Natural killer cell (primary cell): ENCODE results near the gene COL4A1. TPM values are rescaled to one million over a fixed set of nuclear protein-coding genes. Genes with fewer than 3 reads are reported as not detected.

ENCODE experiments used
- ATAC-seq, 3 donors: fragments of 150-1000 bp in 2 of 3; fragments of 200-7000 bp in 1 of 3; cut with Tn5 transposase; 1 replicate in 1 of 3; 2 replicates in 2 of 3; pipeline ENCODE4 v1.10.0; 2021; ENCODE audit warnings: mild to moderate bottlenecking in 2 of 3, moderate library complexity in 2 of 3
- DNase-seq, 2 donors: peaks; one replicate each; pipeline versions ENCODE4 v3.0.0 to v3.0.0-alpha.2; 2013 to 2021; ENCODE audit warnings: mixed read lengths in 1 of 2
- H3K27ac ChIP-seq: one replicate; pipeline ENCODE4 v1.5.1; 2013; ENCODE audit warnings: mild to moderate bottlenecking, low read length
- H3K27me3 ChIP-seq: one replicate; pipeline ENCODE4 v1.6.1; 2013; ENCODE audit warnings: low read length; ENCODE audit not compliant: control insufficient read depth, insufficient read depth
- H3K36me3 ChIP-seq: one replicate; pipeline ENCODE4 v1.6.1; 2013; ENCODE audit warnings: low read length; ENCODE audit not compliant: control insufficient read depth, insufficient read depth
- H3K4me1 ChIP-seq: one replicate; pipeline ENCODE4 v1.6.1; 2013; ENCODE audit warnings: low read length; ENCODE audit not compliant: control insufficient read depth, insufficient read depth
- H3K4me3 ChIP-seq: one replicate; pipeline ENCODE4 v1.5.1; 2013; ENCODE audit warnings: low read length
- H3K9me3 ChIP-seq: one replicate; pipeline ENCODE4 v1.6.1; 2013; ENCODE audit warnings: low read length; ENCODE audit not compliant: control insufficient read depth, insufficient read depth
- H3K27ac Mint-ChIP-seq, 2 donors: one replicate each; pipeline ENCODE4 v1.8.0; 2022; ENCODE audit warnings: mild to moderate bottlenecking in 2 of 2, mixed read lengths in 2 of 2, moderate library complexity in 1 of 2
- H3K27me3 Mint-ChIP-seq, 2 donors: one replicate each; pipeline ENCODE4 v1.8.0; 2022; ENCODE audit warnings: low read depth in 2 of 2, mixed read lengths in 2 of 2
- H3K36me3 Mint-ChIP-seq: one replicate; pipeline ENCODE4 v1.8.0; 2022; ENCODE audit warnings: mixed read lengths
- H3K4me1 Mint-ChIP-seq, 2 donors: one replicate each; pipeline ENCODE4 v1.8.0; 2022; ENCODE audit warnings: mixed read lengths in 2 of 2
- H3K4me3 Mint-ChIP-seq: one replicate; pipeline ENCODE4 v1.8.0; 2022; ENCODE audit warnings: mild to moderate bottlenecking, moderate library complexity, mixed read lengths
- H3K9me3 Mint-ChIP-seq, 2 donors: one replicate each; pipeline ENCODE4 v1.8.0; 2022; ENCODE audit warnings: mixed read lengths in 2 of 2
- WGBS: methylation state at CpG from one replicate; pipeline ENCODE4 v1.1.7; 2013; ENCODE audit warnings: missing lambda C conversion rate; ENCODE audit not compliant: insufficient coverage; 5-methylcytosine and 5-hydroxymethylcytosine counted together
- intact Hi-C: fragments of 100-400 bp; cut with micrococcal nuclease; formaldehyde crosslinking; loops from one replicate; pipeline ENCODE4 v1.14.2; 2022
- total RNA-seq, 4 donors: library from RNA; stranded (reverse); fragments of 120-200 nt in 1 of 4; gene quantifications; one replicate each; pipeline versions ENCODE4 v1.2.3 to v1.2.4, GENCODE V29; 2013 to 2022
- TF ChIP-seq, protein P1 (sequence below): fragments of 200-600 bp; IDR thresholded peaks from one replicate; pipeline ENCODE4 v1.8.0; 2022; ENCODE audit warnings: antibody characterized with exemption

Gene COL4A1
- total RNA-seq, 3 donors from 2014 or later (not counting 1 experiment from before 2014, with no cell fraction given): not detected

DNA sequence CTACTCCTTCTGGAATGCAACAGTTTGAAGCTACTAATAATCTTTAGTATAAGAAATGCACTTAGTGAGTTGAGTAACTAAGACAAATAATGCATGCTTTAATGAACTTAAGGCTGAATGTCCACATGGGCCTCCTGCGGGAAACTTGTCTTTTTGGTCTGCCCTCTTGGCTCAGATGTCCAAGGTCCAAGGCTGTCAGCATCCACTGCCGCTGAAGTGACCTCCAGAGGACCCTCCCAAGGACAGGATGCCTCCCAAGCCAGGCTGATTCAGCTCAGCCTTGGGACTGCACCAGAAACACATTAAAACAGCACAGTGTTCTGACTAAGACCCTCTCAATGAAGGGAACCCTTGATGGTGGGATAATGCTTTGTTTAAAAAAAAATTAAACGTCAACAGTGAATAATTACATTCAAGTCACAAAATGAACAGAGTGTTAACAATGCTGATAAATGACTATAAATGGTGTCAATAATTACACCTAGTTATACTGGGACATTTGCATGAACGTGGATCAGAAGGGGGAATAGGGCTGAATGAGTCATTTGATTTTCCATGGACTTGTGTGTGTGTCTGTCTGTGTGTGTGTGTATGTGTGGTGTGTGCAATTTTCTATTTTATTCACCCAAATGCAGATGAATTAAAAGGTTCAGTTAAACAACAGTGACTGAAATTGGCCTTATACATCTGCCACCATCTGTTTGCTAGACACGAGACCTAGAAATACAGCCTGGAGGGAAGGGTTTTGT lies 150.5 kb downstream of the COL4A1 start:
- 94% methylated on average over 4 of the region's 5 CpGs for WGBS
- H3K4me1 ChIP-seq: no peaks in the 10 kb centered on the region
- Mint-ChIP-seq H3K36me3 (no peaks in the 10 kb centered on the region), H3K4me1 (no peaks in the 10 kb centered on the region), H3K4me3 (no peak overlapping the region), H3K9me3 (no peaks in the 10 kb centered on the region), H3K27ac (no peak overlapping the region), H3K27me3 (peaks cover 5 to 6% of the 10 kb centered on the region in 2 donors)
- no peaks in the 10 kb centered on the region for H3K9me3 ChIP-seq
- no peak overlapping the region for H3K4me3 ChIP-seq
- H3K36me3 ChIP-seq: no peaks in the 10 kb centered on the region
- H3K27ac ChIP-seq: no peak overlapping the region
- no peak for DNase-seq
- intact Hi-C loops: no loop called here
- no peak for ATAC-seq
- no peaks in the 10 kb centered on the region for H3K27me3 ChIP-seq
- TF ChIP-seq, protein P1, sequence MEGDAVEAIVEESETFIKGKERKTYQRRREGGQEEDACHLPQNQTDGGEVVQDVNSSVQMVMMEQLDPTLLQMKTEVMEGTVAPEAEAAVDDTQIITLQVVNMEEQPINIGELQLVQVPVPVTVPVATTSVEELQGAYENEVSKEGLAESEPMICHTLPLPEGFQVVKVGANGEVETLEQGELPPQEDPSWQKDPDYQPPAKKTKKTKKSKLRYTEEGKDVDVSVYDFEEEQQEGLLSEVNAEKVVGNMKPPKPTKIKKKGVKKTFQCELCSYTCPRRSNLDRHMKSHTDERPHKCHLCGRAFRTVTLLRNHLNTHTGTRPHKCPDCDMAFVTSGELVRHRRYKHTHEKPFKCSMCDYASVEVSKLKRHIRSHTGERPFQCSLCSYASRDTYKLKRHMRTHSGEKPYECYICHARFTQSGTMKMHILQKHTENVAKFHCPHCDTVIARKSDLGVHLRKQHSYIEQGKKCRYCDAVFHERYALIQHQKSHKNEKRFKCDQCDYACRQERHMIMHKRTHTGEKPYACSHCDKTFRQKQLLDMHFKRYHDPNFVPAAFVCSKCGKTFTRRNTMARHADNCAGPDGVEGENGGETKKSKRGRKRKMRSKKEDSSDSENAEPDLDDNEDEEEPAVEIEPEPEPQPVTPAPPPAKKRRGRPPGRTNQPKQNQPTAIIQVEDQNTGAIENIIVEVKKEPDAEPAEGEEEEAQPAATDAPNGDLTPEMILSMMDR: no peak

DNA sequence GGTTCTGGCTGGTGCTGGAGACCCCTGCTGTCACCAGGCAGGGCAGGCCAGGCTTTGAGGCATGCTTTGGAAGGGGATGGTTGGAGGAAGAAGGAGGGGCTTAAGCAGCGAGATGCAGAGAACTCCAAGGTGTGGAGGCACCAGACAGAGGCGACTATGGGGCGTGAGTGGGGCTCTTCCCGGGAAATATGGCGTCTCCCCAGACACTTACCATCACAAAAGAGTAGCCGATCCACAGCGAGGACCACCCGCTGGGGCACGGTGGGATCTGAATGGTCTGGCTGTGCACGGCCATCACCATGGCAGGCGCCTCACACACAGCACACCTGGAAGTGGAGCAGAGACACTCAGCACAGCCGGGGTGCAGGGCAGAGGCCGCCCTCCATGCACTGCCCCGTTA lies 151.9 kb downstream of the COL4A1 start:
- peak overlapping the region in 1 of 2 donors; percentile 38 for H3K27ac Mint-ChIP-seq
- no peaks in the 10 kb centered on the region for H3K9me3 Mint-ChIP-seq
- TF ChIP-seq, protein P1: no peak
- intact Hi-C loops: no loop called here
- Histone ChIP-seq H3K36me3 (no peaks in the 10 kb centered on the region), H3K27me3 (no peaks in the 10 kb centered on the region), H3K9me3 (no peaks in the 10 kb centered on the region), H3K4me3 (no peak overlapping the region), H3K4me1 (no peaks in the 10 kb centered on the region), H3K27ac (no peak overlapping the region)
- no peak for ATAC-seq
- 95% methylated on average over 14 of the region's 14 CpGs for WGBS
- peaks cover 5 to 6% of the 10 kb centered on the region in 2 donors for H3K27me3 Mint-ChIP-seq
- H3K4me1 Mint-ChIP-seq: no peaks in the 10 kb centered on the region
- DNase-seq: no peak
- H3K4me3 Mint-ChIP-seq: no peak overlapping the region
- H3K36me3 Mint-ChIP-seq: no peaks in the 10 kb centered on the region

DNA sequence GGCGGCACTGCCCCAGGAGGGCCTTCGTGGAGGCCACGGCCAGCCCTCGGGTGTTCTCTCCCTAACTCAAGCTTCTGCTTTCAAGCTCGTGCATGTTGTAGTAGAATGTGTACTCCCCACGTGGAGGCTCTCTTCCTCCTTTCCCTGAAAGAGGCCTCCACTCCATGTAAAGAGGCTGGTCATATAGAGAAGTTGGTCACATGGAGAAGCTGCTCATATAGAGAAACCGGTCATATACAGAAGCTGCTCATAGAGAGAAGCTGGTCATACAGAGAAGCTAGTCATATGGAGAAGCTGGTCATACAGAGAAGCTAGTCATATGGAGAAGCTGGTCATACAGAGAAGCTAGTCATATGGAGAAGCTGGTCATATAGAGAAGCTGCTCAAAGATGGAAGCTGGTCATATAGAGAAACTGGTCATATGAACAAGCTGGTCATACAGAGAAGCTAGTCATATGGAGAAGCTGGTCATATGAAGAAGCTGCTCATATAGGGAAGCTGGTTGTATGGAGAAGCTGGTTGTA lies 152.5 kb downstream of the COL4A1 start:
- ATAC-seq (no peak), DNase-seq (no peak)
- TF ChIP-seq, protein P1: no peak
- 68% methylated on average over 7 of the region's 7 CpGs for WGBS
- Histone ChIP-seq H3K27me3 (no peaks in the 10 kb centered on the region), H3K9me3 (no peaks in the 10 kb centered on the region), H3K27ac (no peak overlapping the region), H3K36me3 (no peaks in the 10 kb centered on the region), H3K4me3 (no peak overlapping the region), H3K4me1 (no peaks in the 10 kb centered on the region)
- Mint-ChIP-seq H3K4me1 (no peaks in the 10 kb centered on the region), H3K27me3 (peaks cover 3 to 5% of the 10 kb centered on the region in 2 donors), H3K36me3 (no peaks in the 10 kb centered on the region), H3K9me3 (no peaks in the 10 kb centered on the region), H3K4me3 (no peak overlapping the region), H3K27ac (peak overlapping the region in 1 of 2 donors; percentile 38)
- intact Hi-C loops: no loop called here
